K562 (cell line): ENCODE data around the gene LIPH. TPM values are rescaled to one million over a fixed set of nuclear protein-coding genes. Genes with fewer than 3 reads are reported as not detected.
A peak's percentile ranks its signal among the peaks of the same experiment; 100 is the strongest.

Experiments
- ATAC-seq: fragments of 200-7000 bp; cut with Tn5 transposase; 3 replicates; pipeline ENCODE4 v1.9.1; 2020; ENCODE audit warnings: moderate library complexity
- BruUV-seq: library from RNA; stranded (reverse); fragments of 400-500 nt; replicated peaks from 2 replicates; lab custom pipeline; 2021; lab: Mats Ljungman, UMichigan
- CTCF ChIA-PET: fragments of 300-600 bp; formaldehyde crosslinking; extraction: SDS; loops from one replicate; lab custom pipeline; 2021; ENCODE audit warnings: low intra/inter-chr PET ratio; lab: Yijun Ruan, JAX
- POLR2A ChIA-PET: fragments of 300-600, 350-650 bp; sonication (Branson Sonifier 250); formaldehyde crosslinking; extraction: SDS; loops from one replicate; lab custom pipeline; 2021; ENCODE audit warnings: antibody characterized with exemption, inconsistent platforms; lab: Yijun Ruan, JAX
- DNase-seq, 4 experiments: peaks; one replicate each; pipeline versions ENCODE4 v3.0.0 to v3.0.0-alpha.2; 2011 to 2018; ENCODE audit warnings: low spot score in 3 of 4, mixed read lengths in 3 of 4; ENCODE audit errors: extremely low read depth in 1 of 4
- FAIRE-seq: peaks from 2 replicates; lab custom pipeline; 2011; peaks lifted over from hg19 to GRCh38; lab: Jason Lieb, UNC
- H2AFZ ChIP-seq: 2 replicates; pipeline ENCODE4 v1.6.0; 2011; ENCODE audit warnings: low read depth, low read length, control low read depth, inconsistent platforms
- H3K27ac ChIP-seq: fragments of 200-600 bp; 3 replicates; pipeline ENCODE4 v1.8.0; 2011; ENCODE audit warnings: low read depth, mild to moderate bottlenecking, control low read depth, inconsistent platforms, low read length, moderate library complexity, mixed read lengths; ENCODE audit errors: extremely low read depth
- H3K27me3 ChIP-seq, 2 experiments: fragments of 300-600 bp in 1 of 2; 2 replicates in 1 of 2; 3 replicates in 1 of 2; pipeline versions ENCODE4 v1.6.0 to v1.8.0; 2011; ENCODE audit warnings: inconsistent platforms in 2 of 2, low read length in 2 of 2, mild to moderate bottlenecking in 1 of 2, mixed read lengths in 1 of 2, moderate library complexity in 1 of 2; ENCODE audit not compliant: control insufficient read depth in 2 of 2, insufficient read depth in 2 of 2
- H3K36me3 ChIP-seq: fragments of 300-600 bp; 3 replicates; pipeline ENCODE4 v1.8.0; 2011; ENCODE audit warnings: mild to moderate bottlenecking, low read length, inconsistent platforms; ENCODE audit not compliant: control insufficient read depth, insufficient read depth
- H3K4me1 ChIP-seq, 2 experiments: fragments of 200-600 bp in 1 of 2; replicated peaks in 1 of 2; 2 replicates in 1 of 2; 3 replicates in 1 of 2; pipeline versions ENCODE4 v1.5.1 to v1.8.0; 2011; ENCODE audit warnings: inconsistent platforms in 2 of 2, low read length in 2 of 2, mild to moderate bottlenecking in 1 of 2, mixed read lengths in 1 of 2, moderate library complexity in 1 of 2; ENCODE audit not compliant: control insufficient read depth in 2 of 2, insufficient read depth in 2 of 2
- H3K4me2 ChIP-seq: 2 replicates; pipeline ENCODE4 v1.6.1; 2011; ENCODE audit warnings: low read length, control low read depth, inconsistent platforms, mixed read lengths; ENCODE audit not compliant: insufficient read depth
- H3K4me3 ChIP-seq: fragments of 200-600 bp; sonication (generic), shearing (Covaris generic); 2 replicates; pipeline ENCODE4 v1.5.1; 2016; ENCODE audit warnings: control low read depth, inconsistent platforms
- H3K79me2 ChIP-seq: fragments of 200-600 bp; 3 replicates; pipeline ENCODE4 v1.8.0; 2011; ENCODE audit warnings: low read length, inconsistent platforms; ENCODE audit not compliant: control insufficient read depth, insufficient read depth
- H3K9ac ChIP-seq, 2 experiments: 2 replicates each; pipeline versions ENCODE4 v1.6.0 to v1.6.1; 2011; ENCODE audit warnings: low read depth in 2 of 2, low read length in 2 of 2, control low read depth in 1 of 2, inconsistent platforms in 1 of 2, mild to moderate bottlenecking in 1 of 2, mixed read lengths in 1 of 2; ENCODE audit not compliant: insufficient read depth in 1 of 2
- H3K9me1 ChIP-seq: one replicate; pipeline ENCODE4 v1.6.0; 2011; ENCODE audit warnings: inconsistent platforms, mild to moderate bottlenecking, low read length, moderate library complexity; ENCODE audit not compliant: control insufficient read depth, insufficient read depth
- H3K9me3 ChIP-seq: replicated peaks from 2 replicates; pipeline ENCODE4 v1.5.1; 2011; ENCODE audit warnings: low read depth, low read length, inconsistent platforms; ENCODE audit not compliant: control insufficient read depth, insufficient read depth
- H4K20me1 ChIP-seq: replicated peaks from 2 replicates; pipeline ENCODE4 v1.6.1; 2011; ENCODE audit warnings: low read length, inconsistent platforms, mixed read lengths; ENCODE audit not compliant: control insufficient read depth, insufficient read depth
- CBFA2T3 ChIP-seq: fragments of 450-650 bp; IDR thresholded peaks from 2 replicates; pipeline ENCODE4 v1.6.1; 2017
- CBX2 ChIP-seq: fragments of 200-600 bp; sonication (generic); IDR thresholded peaks from one replicate; pipeline ENCODE4 v1.6.1; 2012; ENCODE audit warnings: mild to moderate bottlenecking, low read length, inconsistent platforms; ENCODE audit not compliant: insufficient read depth, poor library complexity, severe bottlenecking
- CC2D1A ChIP-seq: fragments of 450-650 bp; IDR thresholded peaks from 2 replicates; pipeline ENCODE4 v1.6.1; 2017; ENCODE audit warnings: mild to moderate bottlenecking
- ETS2 ChIP-seq: IDR thresholded peaks from 2 replicates; pipeline ENCODE4 v1.6.1; 2016; ENCODE audit warnings: borderline replicate concordance, missing genetic modification characterization, mild to moderate bottlenecking, moderate library complexity, missing compliant biosample characterization; ENCODE audit not compliant: poor library complexity, severe bottlenecking
- FOXK1 ChIP-seq: sonication (generic); formaldehyde crosslinking; IDR thresholded peaks from 2 replicates; pipeline ENCODE4 v1.8.0; 2022; ENCODE audit warnings: missing genetic modification reagents, mild to moderate bottlenecking, borderline replicate concordance
- GABPB1 ChIP-seq: sonication (generic); formaldehyde crosslinking; IDR thresholded peaks from 2 replicates; pipeline ENCODE4 v1.8.0; 2022; ENCODE audit warnings: mild to moderate bottlenecking, missing genetic modification reagents
- JUN ChIP-seq, 2 experiments: sonication (generic) in 1 of 2; formaldehyde crosslinking in 1 of 2; IDR thresholded peaks; 2 replicates each; pipeline versions ENCODE4 v1.6.1 to v1.8.0; 2012 to 2022; ENCODE audit warnings: borderline replicate concordance in 2 of 2, mild to moderate bottlenecking in 2 of 2, improper control_type of control experiment in 1 of 2, low read depth in 1 of 2, low read length in 1 of 2, missing genetic modification reagents in 1 of 2
- MAFF ChIP-seq: IDR thresholded peaks from 2 replicates; pipeline ENCODE4 v1.6.1; 2012; ENCODE audit warnings: low read length, improper control_type of control experiment
- MTA2 ChIP-seq: fragments of 450-650 bp; IDR thresholded peaks from 2 replicates; pipeline ENCODE4 v1.6.1; 2016; ENCODE audit warnings: low read depth
- NRF1 ChIP-seq, 2 experiments: fragments of 450-650 bp; IDR thresholded peaks in 1 of 2; conservative IDR thresholded peaks in 1 of 2; 2 replicates each; pipeline ENCODE4 v1.6.1; 2014; ENCODE audit warnings: mild to moderate bottlenecking in 2 of 2
- PRPF4 ChIP-seq: fragments of 200-400 bp; formaldehyde crosslinking; IDR thresholded peaks from one replicate; pipeline ENCODE4 v1.6.1; 2017; ENCODE audit warnings: low read length, low read depth, mild to moderate bottlenecking; ENCODE audit not compliant: insufficient read depth, poor library complexity, severe bottlenecking
- RBM17 ChIP-seq: fragments of 200-400 bp; formaldehyde crosslinking; IDR thresholded peaks from 2 replicates; pipeline ENCODE4 v1.6.1; 2017; ENCODE audit warnings: low read depth, mild to moderate bottlenecking, low read length, borderline replicate concordance
- SOX6 ChIP-seq: fragments of 450-650 bp; IDR thresholded peaks from 2 replicates; pipeline ENCODE4 v1.6.1; 2014; ENCODE audit warnings: mild to moderate bottlenecking
- TAF1 ChIP-seq: IDR thresholded peaks from 2 replicates; pipeline ENCODE4 v1.6.1; 2011; ENCODE audit warnings: mild to moderate bottlenecking, low read length, moderate library complexity; ENCODE audit not compliant: insufficient read depth, control insufficient read depth, severe bottlenecking; ENCODE audit errors: extremely low read depth
- TCF3 ChIP-seq: sonication (generic); formaldehyde crosslinking; IDR thresholded peaks from 2 replicates; pipeline ENCODE4 v1.4.0; 2020; ENCODE audit warnings: mild to moderate bottlenecking, missing genetic modification reagents
- TCF7L2 ChIP-seq: fragments of 150-350 bp; IDR thresholded peaks from 2 replicates; pipeline ENCODE4 v1.6.1; 2016; ENCODE audit warnings: low read depth, mild to moderate bottlenecking, low read length, moderate library complexity
- TEAD2 ChIP-seq: fragments of 450-650 bp; IDR thresholded peaks from 2 replicates; pipeline ENCODE4 v1.6.1; 2016; ENCODE audit warnings: missing genetic modification characterization, control low read depth, missing compliant biosample characterization
- ZBTB7A ChIP-seq: IDR thresholded peaks from 2 replicates; pipeline ENCODE4 v1.6.1; 2011; ENCODE audit warnings: low read depth, mild to moderate bottlenecking, low read length, moderate library complexity, borderline replicate concordance; ENCODE audit not compliant: control insufficient read depth
- ZC3H11A ChIP-seq: IDR thresholded peaks from 2 replicates; pipeline ENCODE4 v1.6.1; 2012; ENCODE audit warnings: low read depth, low read length, improper control_type of control experiment
- ZNF445 ChIP-seq: fragments of 250-450 bp; sonication (Bioruptor Pico); IDR thresholded peaks from 2 replicates; pipeline ENCODE4 v1.4.0; 2020; ENCODE audit warnings: low read depth, mild to moderate bottlenecking, moderate library complexity
- ZNF586 ChIP-seq: fragments of 450-650 bp; formaldehyde crosslinking; conservative IDR thresholded peaks from 2 replicates; pipeline ENCODE4 v1.4.0; 2020; ENCODE audit warnings: mild to moderate bottlenecking, moderate library complexity
- ZNF699 ChIP-seq: fragments of 250-450 bp; sonication (Bioruptor Pico); IDR thresholded peaks from 2 replicates; pipeline ENCODE4 v1.8.0; 2021; ENCODE audit warnings: mild to moderate bottlenecking, moderate library complexity; ENCODE audit not compliant: insufficient replicate concordance
- ZNF778 ChIP-seq: fragments of 450-650 bp; formaldehyde crosslinking; IDR thresholded peaks from 2 replicates; pipeline ENCODE4 v1.4.0; 2020; ENCODE audit warnings: mild to moderate bottlenecking, moderate library complexity
- WGBS: fragments of 100-300 bp; shearing (Covaris generic); methylation state at CpG from one replicate; pipeline ENCODE4 v1.1.6; 2016; ENCODE audit warnings: low coverage, mixed read lengths; ENCODE audit not compliant: insufficient coverage; ENCODE audit errors: missing lambda C conversion rate; 5-methylcytosine and 5-hydroxymethylcytosine counted together
- in situ Hi-C: fragments of 300-500 bp; cut with MboI; formaldehyde crosslinking; loops from 4 replicates; pipeline ENCODE4 v1.15.0; 2018; ENCODE audit warnings: inconsistent platforms, mixed read lengths
- intact Hi-C: fragments of 100-400 bp; cut with micrococcal nuclease; formaldehyde crosslinking; loops from 2 replicates; pipeline ENCODE4 v1.14.2; 2022
- polyA plus RNA-seq, 8 experiments: library from polyadenylated mRNA; depleted of rRNA in 4 of 8; stranded (reverse) in 5 of 8; unstranded in 3 of 8; fragments of >200 nt; fragmentation: Nextera tagmentation in 2 of 8; fragmentation: Illumina TruSeq in 1 of 8; extraction: Ambion mirVana in 2 of 8; extraction: Trizol in 1 of 8; gene quantifications; 2 replicates each; pipeline versions ENCODE4 v1.2.1 to v1.2.3, GENCODE V29; 2011 to 2014; ENCODE audit warnings: inconsistent platforms in 1 of 8, missing spikeins in 1 of 8
- total RNA-seq, 7 experiments: library from RNA; depleted of rRNA in 6 of 7; stranded (reverse); fragments of >200 nt in 6 of 7; fragmentation: Illumina TruSeq in 2 of 7; extraction: Trizol in 2 of 7; gene quantifications; 2 replicates each; pipeline versions ENCODE4 v1.2.1 to v1.2.3, GENCODE V29; 2011 to 2021; ENCODE audit warnings: low replicate concordance in 1 of 7
- TF ChIP-seq, protein P1 (sequence below): fragments of 450-650 bp; conservative IDR thresholded peaks from 2 replicates; pipeline ENCODE4 v1.6.1; 2016; ENCODE audit warnings: missing genetic modification characterization, low read depth, mild to moderate bottlenecking, missing compliant biosample characterization, moderate library complexity

LIPH gene
- total and polyA plus RNA-seq, 9 of the 15 experiments (the other 6 are each of a cell fraction or from before 2014, with no cell fraction given), result 0.73 to 1.8 (median 1.3) TPM

DNA sequence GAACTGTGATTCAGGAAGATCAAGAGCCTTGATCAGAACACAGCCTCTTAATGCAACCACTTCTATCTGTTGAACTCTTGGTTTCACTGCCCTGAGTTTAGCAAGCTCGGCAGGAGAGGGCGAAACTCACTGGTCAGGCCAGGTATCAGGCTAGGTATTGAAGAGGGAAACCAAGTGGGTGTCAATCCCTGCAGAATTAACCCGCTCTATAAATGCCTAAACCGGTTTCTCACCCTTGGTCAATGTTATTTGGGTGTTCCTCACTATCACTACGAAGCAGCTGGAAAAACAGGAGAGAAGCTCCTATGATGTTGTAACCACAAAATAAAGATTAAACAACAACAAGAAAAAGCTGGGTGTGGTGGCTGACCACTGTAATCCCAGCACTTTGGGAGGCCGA, 23.9 kb downstream of the LIPH start:
- CTCF ChIA-PET, result no interaction called here
- peaks cover 0 to 5% of the 10 kb centered on the region in 2 experiments; a peak in 1 of 5 replicates for H3K4me1 ChIP-seq
- intact Hi-C loops, result no loop called here
- H3K9ac ChIP-seq, result no peak overlapping the region
- in situ Hi-C loops, result no loop called here
- no peak overlapping the region for H2AFZ ChIP-seq
- DNase-seq (peak in 3 of 4 experiments; percentile 24 to 29 (median 26)), ATAC-seq (peak; percentile 59), FAIRE-seq (peak; percentile 54)
- no peak overlapping the region for H3K4me3 ChIP-seq
- H3K4me2 ChIP-seq, result no peak overlapping the region
- H3K27ac ChIP-seq, result no peak overlapping the region
- no peaks in the 10 kb centered on the region for H3K36me3 ChIP-seq
- H4K20me1 ChIP-seq, result no peaks in the 10 kb centered on the region
- POLR2A ChIA-PET, result interaction anchor here (0.9 kb wide), 1 partner anchor 16 kb away, joined by 3 read pairs; no protein-coding TSS in a partner anchor
- BruUV-seq, result no TSS peak
- no peaks in the 10 kb centered on the region for H3K27me3 ChIP-seq
- no peaks in the 10 kb centered on the region for H3K9me1 ChIP-seq
- H3K79me2 ChIP-seq, result no peaks in the 10 kb centered on the region
- H3K9me3 ChIP-seq, result no peaks in the 10 kb centered on the region
- WGBS, result 15% methylated on average over 6 of the region's 6 CpGs
- TF ChIP-seq JUN (IDR thresholded peaks at IDR 0.05; ENCODE audit: borderline replicate concordance, low read depth, low read length) (no peak), JUN (CRISPR knock-in tag; IDR thresholded peaks at IDR 0.05; ENCODE audit: borderline replicate concordance) (no peak), TCF7L2 (no peak), ETS2 (no peak), FOXK1 (CRISPR knock-in tag) (no peak), MAFF (no peak), CBX2 (no peak), ZC3H11A (no peak), ZNF586 (CRISPR knock-in tag) (no peak), TCF3 (CRISPR knock-in tag) (peak; percentile 65), ZBTB7A (no peak), RBM17 (no peak), SOX6 (0 out of 2 replicates have a peak, but pooled peaks have one; percentile 13), TEAD2 (tag) (no peak), MTA2 (no peak), CBFA2T3 (peak; percentile 64), PRPF4 (no peak), ZNF445 (CRISPR knock-in tag) (no peak), ZNF699 (CRISPR knock-in tag) (no peak), ZNF778 (CRISPR knock-in tag) (no peak), GABPB1 (CRISPR knock-in tag) (no peak), TAF1 (no peak), CC2D1A (no peak), NRF1 (conservative IDR thresholded peaks at IDR 0.05 in 1 of 2, IDR thresholded peaks at IDR 0.05 in 1 of 2) (no peak)
- TF ChIP-seq, protein P1, sequence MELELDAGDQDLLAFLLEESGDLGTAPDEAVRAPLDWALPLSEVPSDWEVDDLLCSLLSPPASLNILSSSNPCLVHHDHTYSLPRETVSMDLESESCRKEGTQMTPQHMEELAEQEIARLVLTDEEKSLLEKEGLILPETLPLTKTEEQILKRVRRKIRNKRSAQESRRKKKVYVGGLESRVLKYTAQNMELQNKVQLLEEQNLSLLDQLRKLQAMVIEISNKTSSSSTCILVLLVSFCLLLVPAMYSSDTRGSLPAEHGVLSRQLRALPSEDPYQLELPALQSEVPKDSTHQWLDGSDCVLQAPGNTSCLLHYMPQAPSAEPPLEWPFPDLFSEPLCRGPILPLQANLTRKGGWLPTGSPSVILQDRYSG (tag), result no peak
